ENCODE data around the gene TPM4. TPM values are rescaled to one million over a fixed set of nuclear protein-coding genes. Genes with fewer than 3 reads are reported as not detected.

The TPM4 gene
- total and polyA plus RNA-seq, 2 of the 13 experiments (the other 11 are each of a cell fraction or from before 2014, with no cell fraction given) = 180 to 188 TPM

DNA sequence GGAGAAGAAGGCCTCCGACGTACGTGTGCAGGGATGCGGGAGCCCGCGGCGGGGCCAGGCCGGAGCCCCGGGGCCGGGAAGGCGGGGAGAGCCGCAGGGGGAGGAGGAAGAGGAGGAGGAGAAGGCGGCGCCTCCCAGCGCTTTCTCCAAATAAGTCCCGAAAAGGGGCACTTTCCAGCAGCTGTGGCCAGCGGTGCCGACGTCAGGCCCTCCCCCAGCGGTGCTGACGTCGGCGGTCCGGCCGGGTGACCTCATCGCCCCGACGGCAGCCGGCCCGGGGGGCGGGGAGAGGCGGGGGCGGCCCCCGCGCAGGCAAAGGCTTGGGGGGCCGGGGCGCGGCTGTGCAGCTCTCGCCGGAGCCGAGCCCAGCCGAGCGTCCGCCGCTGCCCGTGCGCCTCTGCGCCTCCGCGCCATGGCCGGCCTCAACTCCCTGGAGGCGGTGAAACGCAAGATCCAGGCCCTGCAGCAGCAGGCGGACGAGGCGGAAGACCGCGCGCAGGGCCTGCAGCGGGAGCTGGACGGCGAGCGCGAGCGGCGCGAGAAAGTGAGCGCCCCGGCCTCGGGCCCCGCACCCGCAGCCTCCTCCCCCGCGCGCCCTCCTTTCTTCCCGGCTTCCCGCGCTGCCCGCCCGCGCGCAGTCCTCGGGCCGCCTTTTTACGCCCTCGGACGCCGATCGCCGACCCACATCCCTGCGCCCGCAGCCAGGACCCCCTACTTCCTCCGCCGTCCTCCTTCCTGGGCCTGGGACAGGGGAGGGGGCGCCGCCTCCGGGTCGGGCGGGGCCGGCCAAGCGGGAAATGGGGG, at the start of gene TPM4 (continued):
- TF ChIP-seq, protein P1, sequence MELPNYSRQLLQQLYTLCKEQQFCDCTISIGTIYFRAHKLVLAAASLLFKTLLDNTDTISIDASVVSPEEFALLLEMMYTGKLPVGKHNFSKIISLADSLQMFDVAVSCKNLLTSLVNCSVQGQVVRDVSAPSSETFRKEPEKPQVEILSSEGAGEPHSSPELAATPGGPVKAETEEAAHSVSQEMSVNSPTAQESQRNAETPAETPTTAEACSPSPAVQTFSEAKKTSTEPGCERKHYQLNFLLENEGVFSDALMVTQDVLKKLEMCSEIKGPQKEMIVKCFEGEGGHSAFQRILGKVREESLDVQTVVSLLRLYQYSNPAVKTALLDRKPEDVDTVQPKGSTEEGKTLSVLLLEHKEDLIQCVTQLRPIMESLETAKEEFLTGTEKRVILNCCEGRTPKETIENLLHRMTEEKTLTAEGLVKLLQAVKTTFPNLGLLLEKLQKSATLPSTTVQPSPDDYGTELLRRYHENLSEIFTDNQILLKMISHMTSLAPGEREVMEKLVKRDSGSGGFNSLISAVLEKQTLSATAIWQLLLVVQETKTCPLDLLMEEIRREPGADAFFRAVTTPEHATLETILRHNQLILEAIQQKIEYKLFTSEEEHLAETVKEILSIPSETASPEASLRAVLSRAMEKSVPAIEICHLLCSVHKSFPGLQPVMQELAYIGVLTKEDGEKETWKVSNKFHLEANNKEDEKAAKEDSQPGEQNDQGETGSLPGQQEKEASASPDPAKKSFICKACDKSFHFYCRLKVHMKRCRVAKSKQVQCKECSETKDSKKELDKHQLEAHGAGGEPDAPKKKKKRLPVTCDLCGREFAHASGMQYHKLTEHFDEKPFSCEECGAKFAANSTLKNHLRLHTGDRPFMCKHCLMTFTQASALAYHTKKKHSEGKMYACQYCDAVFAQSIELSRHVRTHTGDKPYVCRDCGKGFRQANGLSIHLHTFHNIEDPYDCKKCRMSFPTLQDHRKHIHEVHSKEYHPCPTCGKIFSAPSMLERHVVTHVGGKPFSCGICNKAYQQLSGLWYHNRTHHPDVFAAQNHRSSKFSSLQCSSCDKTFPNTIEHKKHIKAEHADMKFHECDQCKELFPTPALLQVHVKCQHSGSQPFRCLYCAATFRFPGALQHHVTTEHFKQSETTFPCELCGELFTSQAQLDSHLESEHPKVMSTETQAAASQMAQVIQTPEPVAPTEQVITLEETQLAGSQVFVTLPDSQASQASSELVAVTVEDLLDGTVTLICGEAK (IDR thresholded peaks at IDR 0.05) = no peak
- TF ChIP-seq, protein P1 (CRISPR knock-in tag; IDR thresholded peaks at IDR 0.05) = no peak; the same call in 1 of the 2 replicates
- TF ChIP-seq ZNF709 (CRISPR knock-in tag; IDR thresholded peaks at IDR 0.05) (no peak), GATA4 (IDR thresholded peaks at IDR 0.05; ENCODE audit: borderline replicate concordance, low read depth) (no peak), BORCS8-MEF2B (CRISPR knock-in tag; IDR thresholded peaks at IDR 0.05) (no peak), ZKSCAN5 (CRISPR knock-in tag; IDR thresholded peaks at IDR 0.05) (no peak), PAWR (CRISPR knock-in tag; IDR thresholded peaks at IDR 0.05; ENCODE audit: borderline replicate concordance) (no peak), GLI4 (CRISPR knock-in tag; IDR thresholded peaks at IDR 0.05; ENCODE audit: borderline replicate concordance) (peak; percentile 34; the same call in 1 of the 2 replicates), ZSCAN30 (CRISPR knock-in tag; IDR thresholded peaks at IDR 0.05) (no peak), ZNF589 (CRISPR knock-in tag; conservative IDR thresholded peaks at IDR 0.05) (no peak), MIXL1 (CRISPR knock-in tag; IDR thresholded peaks at IDR 0.05) (no peak), GZF1 (CRISPR knock-in tag; IDR thresholded peaks at IDR 0.05) (no peak), BRCA1 (CRISPR knock-in tag; IDR thresholded peaks at IDR 0.05) (no peak), GATAD2A (CRISPR knock-in tag; IDR thresholded peaks at IDR 0.05) (no peak), SP140L (CRISPR knock-in tag; IDR thresholded peaks at IDR 0.05; ENCODE audit: borderline replicate concordance) (no peak), NBN (conservative IDR thresholded peaks at IDR 0.05) (no peak)
- TF ChIP-seq, protein P2, sequence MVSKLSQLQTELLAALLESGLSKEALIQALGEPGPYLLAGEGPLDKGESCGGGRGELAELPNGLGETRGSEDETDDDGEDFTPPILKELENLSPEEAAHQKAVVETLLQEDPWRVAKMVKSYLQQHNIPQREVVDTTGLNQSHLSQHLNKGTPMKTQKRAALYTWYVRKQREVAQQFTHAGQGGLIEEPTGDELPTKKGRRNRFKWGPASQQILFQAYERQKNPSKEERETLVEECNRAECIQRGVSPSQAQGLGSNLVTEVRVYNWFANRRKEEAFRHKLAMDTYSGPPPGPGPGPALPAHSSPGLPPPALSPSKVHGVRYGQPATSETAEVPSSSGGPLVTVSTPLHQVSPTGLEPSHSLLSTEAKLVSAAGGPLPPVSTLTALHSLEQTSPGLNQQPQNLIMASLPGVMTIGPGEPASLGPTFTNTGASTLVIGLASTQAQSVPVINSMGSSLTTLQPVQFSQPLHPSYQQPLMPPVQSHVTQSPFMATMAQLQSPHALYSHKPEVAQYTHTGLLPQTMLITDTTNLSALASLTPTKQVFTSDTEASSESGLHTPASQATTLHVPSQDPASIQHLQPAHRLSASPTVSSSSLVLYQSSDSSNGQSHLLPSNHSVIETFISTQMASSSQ (IDR thresholded peaks at IDR 0.05; ENCODE audit: low read depth) = no peak
- TF ChIP-seq, protein P2 (CRISPR knock-in tag; IDR thresholded peaks at IDR 0.05; ENCODE audit: borderline replicate concordance) = no peak

Data from HepG2 (cell line).